Measurements from ENCODE around the gene PRSS27.

PRSS27 gene

DNA sequence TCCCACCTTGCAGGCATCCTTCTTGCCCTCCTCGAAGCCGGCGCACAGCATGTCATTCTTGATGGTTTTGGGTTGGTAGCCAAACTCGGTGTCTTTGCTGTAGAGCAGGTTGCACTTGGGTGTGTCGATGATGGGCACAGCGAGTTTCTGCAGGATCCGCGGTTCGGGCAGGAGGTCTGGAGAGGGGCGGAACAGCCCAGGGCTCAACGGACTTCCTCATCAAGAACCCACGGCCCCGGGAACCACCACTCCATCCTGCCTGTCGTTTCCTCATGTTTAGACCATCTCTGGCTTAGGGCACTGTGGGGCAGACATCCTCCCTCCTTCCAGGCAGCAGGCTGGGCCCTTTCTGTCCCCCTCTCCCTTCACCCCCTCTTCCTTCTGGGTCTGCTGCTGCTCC is 6.5 kb downstream of the PRSS27 start:
- no peak overlapping the region for H3K4me3 ChIP-seq
- no peak for DNase-seq (ENCODE audit: low spot score)
- TF ChIP-seq, protein P1, sequence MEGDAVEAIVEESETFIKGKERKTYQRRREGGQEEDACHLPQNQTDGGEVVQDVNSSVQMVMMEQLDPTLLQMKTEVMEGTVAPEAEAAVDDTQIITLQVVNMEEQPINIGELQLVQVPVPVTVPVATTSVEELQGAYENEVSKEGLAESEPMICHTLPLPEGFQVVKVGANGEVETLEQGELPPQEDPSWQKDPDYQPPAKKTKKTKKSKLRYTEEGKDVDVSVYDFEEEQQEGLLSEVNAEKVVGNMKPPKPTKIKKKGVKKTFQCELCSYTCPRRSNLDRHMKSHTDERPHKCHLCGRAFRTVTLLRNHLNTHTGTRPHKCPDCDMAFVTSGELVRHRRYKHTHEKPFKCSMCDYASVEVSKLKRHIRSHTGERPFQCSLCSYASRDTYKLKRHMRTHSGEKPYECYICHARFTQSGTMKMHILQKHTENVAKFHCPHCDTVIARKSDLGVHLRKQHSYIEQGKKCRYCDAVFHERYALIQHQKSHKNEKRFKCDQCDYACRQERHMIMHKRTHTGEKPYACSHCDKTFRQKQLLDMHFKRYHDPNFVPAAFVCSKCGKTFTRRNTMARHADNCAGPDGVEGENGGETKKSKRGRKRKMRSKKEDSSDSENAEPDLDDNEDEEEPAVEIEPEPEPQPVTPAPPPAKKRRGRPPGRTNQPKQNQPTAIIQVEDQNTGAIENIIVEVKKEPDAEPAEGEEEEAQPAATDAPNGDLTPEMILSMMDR (IDR thresholded peaks at IDR 0.05): no peak
- H3K27ac ChIP-seq: no peak overlapping the region

DNA sequence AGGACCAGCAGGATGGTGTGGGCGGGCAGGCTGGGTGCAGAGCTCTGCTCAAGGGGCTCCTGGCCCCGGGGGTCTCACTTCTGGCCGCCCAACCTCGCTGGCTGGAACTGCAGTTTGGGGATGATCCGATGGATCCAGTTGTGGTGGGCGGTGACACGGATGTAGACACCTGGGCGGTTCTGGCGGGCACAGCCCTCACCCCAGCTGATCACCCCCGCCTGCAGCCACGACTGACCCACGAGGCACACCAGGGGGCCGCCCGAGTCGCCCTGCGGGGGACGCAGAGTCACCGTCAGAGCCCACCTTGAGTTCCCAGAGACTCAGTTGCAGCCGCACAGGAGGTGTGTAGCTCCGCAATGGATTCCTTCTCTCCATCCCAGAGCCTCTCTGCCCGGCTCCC is 7.5 kb downstream of the PRSS27 start:
- no peak for DNase-seq (ENCODE audit: low spot score)
- Histone ChIP-seq H3K4me3 (no peak overlapping the region), H3K27ac (no peak overlapping the region)
- TF ChIP-seq, protein P1 (IDR thresholded peaks at IDR 0.05): no peak

DNA sequence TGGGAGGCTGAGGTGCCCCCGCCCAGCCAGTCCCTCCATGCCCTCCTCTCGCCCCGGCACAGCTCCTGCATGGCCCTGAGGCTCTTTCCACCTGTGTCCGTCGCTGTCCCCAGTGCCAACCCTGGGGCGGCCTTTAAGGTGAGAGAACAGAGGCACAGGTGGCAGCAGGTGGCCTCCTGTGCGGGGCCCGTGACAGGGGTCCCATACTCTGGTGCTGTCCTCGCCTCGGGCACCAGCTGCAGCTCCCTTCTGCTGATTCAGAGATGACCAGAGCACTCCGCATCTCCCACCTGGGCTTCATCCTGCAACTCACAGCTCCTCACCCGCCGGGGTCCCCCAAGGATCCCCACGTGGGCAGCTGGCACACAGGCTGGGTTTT is 8.0 kb downstream of the PRSS27 start:
- no peak for DNase-seq (ENCODE audit: low spot score)
- H3K4me3 ChIP-seq: no peak overlapping the region
- no peak overlapping the region for H3K27ac ChIP-seq
- TF ChIP-seq, protein P1 (IDR thresholded peaks at IDR 0.05): no peak

DNA sequence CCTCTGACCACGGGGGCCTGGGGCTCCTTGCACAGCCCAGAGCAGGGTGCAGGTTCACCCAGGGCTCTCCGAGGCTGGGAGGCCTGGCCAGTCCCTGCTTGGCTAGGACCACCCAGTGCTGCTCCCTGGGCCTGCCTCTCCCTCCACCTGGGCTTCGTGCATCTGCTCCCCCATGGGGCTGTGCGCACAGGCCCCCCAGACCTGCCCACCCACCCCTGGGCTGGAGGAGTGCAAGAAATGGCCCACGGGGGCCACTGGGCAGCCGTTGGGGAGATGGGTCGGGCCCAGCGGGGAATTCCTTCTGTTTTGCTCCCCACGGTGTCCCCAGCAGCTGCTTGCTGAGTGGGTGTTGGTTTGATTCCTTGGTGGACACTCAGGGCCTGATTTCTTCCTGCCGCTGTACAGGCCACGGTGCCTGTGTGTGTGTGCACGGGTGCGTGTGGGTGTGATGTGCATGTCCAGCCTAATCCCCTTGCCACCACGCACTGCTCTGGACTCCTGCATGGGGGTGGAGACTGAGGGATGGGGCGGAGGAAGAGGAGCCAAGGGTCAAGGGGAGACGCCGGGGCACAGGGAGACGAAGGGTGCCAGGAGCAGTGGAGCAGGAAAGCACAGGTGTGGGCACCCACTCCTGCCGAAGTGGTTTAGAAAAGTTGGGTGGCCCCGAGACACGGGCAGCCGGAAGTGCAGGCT is 8.5 kb downstream of the PRSS27 start:
- no peak overlapping the region for H3K4me3 ChIP-seq
- TF ChIP-seq, protein P1 (IDR thresholded peaks at IDR 0.05): no peak
- DNase-seq (ENCODE audit: low spot score): no peak
- no peak overlapping the region for H3K27ac ChIP-seq

DNA sequence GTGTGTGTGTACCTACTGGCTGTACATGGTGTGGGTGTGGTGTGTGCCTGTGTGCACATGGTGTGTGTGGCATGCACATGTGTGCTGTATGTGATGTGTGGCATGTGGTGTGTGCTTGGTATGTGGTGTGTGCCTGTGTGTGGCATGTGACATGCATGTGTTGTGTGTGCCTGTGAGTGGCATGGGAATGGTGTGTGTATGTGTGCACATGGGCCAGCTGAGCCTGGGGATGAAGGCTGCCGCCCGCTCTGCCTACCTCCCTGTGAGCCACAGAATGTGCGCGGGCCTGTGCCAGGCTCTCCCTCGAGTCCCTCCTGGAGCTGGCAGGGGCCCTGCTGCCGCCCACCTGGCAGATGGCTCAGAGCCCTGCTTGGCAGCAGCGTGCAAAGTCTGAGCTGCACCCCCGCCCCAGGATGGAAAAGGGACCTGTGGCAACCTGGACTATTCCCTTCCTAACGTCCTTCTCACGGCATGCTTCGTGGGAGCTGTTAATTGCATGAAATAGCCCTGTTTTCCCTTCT is 9.3 kb downstream of the PRSS27 start:
- no peak for DNase-seq (ENCODE audit: low spot score)
- TF ChIP-seq, protein P1 (IDR thresholded peaks at IDR 0.05): no peak
- Histone ChIP-seq H3K4me3 (no peak overlapping the region), H3K27ac (no peak overlapping the region)

DNA sequence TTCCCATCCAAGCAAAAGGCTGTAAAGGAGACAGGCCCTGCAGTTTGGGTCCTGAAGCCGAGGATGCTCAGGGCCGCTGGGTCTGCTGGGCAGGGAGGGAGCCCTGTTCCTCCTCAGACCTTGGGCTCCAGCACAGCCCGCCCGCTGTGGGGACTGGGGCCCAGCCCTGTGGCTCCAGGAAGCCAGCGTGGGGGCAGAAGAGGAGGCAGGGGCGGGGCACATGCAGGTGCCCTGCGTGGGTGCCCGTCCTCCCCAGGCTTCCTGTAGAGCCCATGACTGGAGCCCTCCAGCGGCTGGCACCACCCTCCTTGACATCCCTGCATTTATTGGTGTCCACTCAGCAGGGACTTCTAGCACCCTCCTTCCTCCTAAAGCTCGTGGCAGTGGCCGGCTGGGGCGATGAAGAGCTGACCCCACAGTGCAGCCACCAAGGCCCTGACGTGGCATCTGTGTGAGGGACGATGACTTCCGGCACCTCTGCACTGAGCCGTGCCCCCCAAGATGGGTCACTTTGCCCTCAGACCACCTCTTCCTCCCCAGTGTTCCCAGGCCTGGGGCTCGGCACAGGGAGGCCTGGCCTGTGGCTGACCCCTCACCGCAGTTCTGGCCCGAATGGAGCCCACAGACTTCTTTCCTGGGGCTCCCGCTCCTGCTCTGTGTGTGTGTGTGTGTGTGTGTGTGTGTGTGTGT is 9.9 kb downstream of the PRSS27 start:
- no peak overlapping the region for H3K4me3 ChIP-seq
- TF ChIP-seq, protein P1 (IDR thresholded peaks at IDR 0.05): no peak
- no peak for DNase-seq (ENCODE audit: low spot score)

DNA sequence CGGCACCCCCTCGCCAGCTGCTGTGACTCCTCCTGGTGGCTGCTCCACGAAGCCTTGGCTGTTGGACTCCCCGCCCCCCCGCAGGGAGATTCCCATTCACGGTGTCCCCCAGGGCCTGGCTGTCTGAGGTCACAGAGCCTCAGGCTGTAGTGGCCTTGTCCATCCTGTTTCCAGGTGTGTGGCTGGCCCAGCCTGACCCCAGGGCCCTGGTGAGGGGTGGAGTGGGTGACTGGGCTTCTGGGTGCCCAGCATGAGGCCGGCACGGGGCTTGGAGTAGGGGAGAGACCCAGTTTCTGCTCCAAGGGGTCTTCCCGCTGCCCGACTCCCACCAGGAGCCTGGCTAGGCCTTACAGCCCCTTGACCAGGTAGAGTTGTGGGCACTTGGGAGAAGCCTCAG is 10.4 kb downstream of the PRSS27 start:
- no peak overlapping the region for H3K27ac ChIP-seq
- no peak overlapping the region for H3K4me3 ChIP-seq
- TF ChIP-seq, protein P1 (IDR thresholded peaks at IDR 0.05): no peak
- DNase-seq (ENCODE audit: low spot score): no peak

More for the DNA sequence above, 9.9 kb downstream of the PRSS27 start:
- H3K27ac ChIP-seq: no peak overlapping the region

Data from coronary artery (tissue), 2 donors.